Neuronal stem cell (in vitro differentiated cells): Measurements from ENCODE around the gene CPXM2.

Experiments used
- DNase-seq: peaks from one replicate; pipeline ENCODE4 v3.0.0-alpha.2; 2013; ENCODE audit warnings: low spot score
- H2AFZ ChIP-seq: one replicate; pipeline ENCODE4 v1.6.1; 2013; ENCODE audit warnings: mild to moderate bottlenecking, low read length, inconsistent platforms
- H2AK5ac ChIP-seq: 2 replicates; pipeline ENCODE4 v1.6.1; 2013; ENCODE audit warnings: low read depth, mild to moderate bottlenecking, inconsistent platforms, low read length, moderate library complexity, mixed read lengths
- H2BK120ac ChIP-seq: 2 replicates; pipeline ENCODE4 v1.6.1; 2013; ENCODE audit warnings: low read depth, mild to moderate bottlenecking, inconsistent platforms, low read length, moderate library complexity, mixed read lengths
- H2BK12ac ChIP-seq: one replicate; pipeline ENCODE4 v1.6.1; 2013; ENCODE audit warnings: low read length, inconsistent platforms
- H2BK15ac ChIP-seq: 2 replicates; pipeline ENCODE4 v1.6.1; 2013; ENCODE audit warnings: mild to moderate bottlenecking, low read length, inconsistent platforms, mixed read lengths
- H2BK5ac ChIP-seq: one replicate; pipeline ENCODE4 v1.6.1; 2013; ENCODE audit warnings: inconsistent platforms, mild to moderate bottlenecking, low read length, moderate library complexity
- H3K14ac ChIP-seq: one replicate; pipeline ENCODE4 v1.6.1; 2013; ENCODE audit warnings: low read length, inconsistent platforms
- H3K18ac ChIP-seq: 2 replicates; pipeline ENCODE4 v1.6.1; 2013; ENCODE audit warnings: low read length, inconsistent platforms
- H3K23ac ChIP-seq: 2 replicates; pipeline ENCODE4 v1.6.1; 2013; ENCODE audit warnings: low read depth, mild to moderate bottlenecking, mixed read lengths, low read length, inconsistent platforms; ENCODE audit not compliant: poor library complexity
- H3K27ac ChIP-seq: replicated peaks from 3 replicates; pipeline ENCODE4 v1.5.1; 2013; ENCODE audit warnings: low read length, inconsistent platforms
- H3K27me3 ChIP-seq, 3 experiments: 2 replicates each; pipeline ENCODE4 v1.6.1; 2013; ENCODE audit warnings: low read length in 3 of 3, mild to moderate bottlenecking in 2 of 3, inconsistent platforms in 1 of 3, low read depth in 1 of 3, mixed read lengths in 1 of 3, moderate library complexity in 1 of 3; ENCODE audit not compliant: control insufficient read depth in 3 of 3, insufficient read depth in 3 of 3
- H3K36me3 ChIP-seq, 2 donors: replicated peaks in 1 of 2; 2 replicates each; pipeline ENCODE4 v1.6.1; 2013; ENCODE audit warnings: low read length in 2 of 2; ENCODE audit not compliant: control insufficient read depth in 2 of 2, insufficient read depth in 2 of 2
- H3K4ac ChIP-seq: 2 replicates; pipeline ENCODE4 v1.6.1; 2013; ENCODE audit warnings: inconsistent platforms, mild to moderate bottlenecking, low read length, moderate library complexity
- H3K4me1 ChIP-seq, 2 donors: 1 replicate in 1 of 2; 2 replicates in 1 of 2; pipeline ENCODE4 v1.6.1; 2013; ENCODE audit warnings: low read length in 2 of 2, low read depth in 1 of 2; ENCODE audit not compliant: control insufficient read depth in 2 of 2, insufficient read depth in 1 of 2
- H3K4me2 ChIP-seq: one replicate; pipeline ENCODE4 v1.6.1; 2013; ENCODE audit warnings: mild to moderate bottlenecking, low read length, inconsistent platforms; ENCODE audit not compliant: insufficient read depth, poor library complexity, severe bottlenecking
- H3K4me3 ChIP-seq, 2 donors: 2 replicates each; pipeline ENCODE4 v1.5.1; 2013; ENCODE audit warnings: low read length in 2 of 2, mild to moderate bottlenecking in 2 of 2, inconsistent platforms in 1 of 2, moderate library complexity in 1 of 2
- H3K79me1 ChIP-seq: one replicate; pipeline ENCODE4 v1.6.1; 2013; ENCODE audit warnings: low read depth, mild to moderate bottlenecking, inconsistent platforms, low read length, moderate library complexity
- H3K9ac ChIP-seq: one replicate; pipeline ENCODE4 v1.6.1; 2013; ENCODE audit warnings: mild to moderate bottlenecking, low read depth, low read length, inconsistent platforms; ENCODE audit not compliant: poor library complexity
- H3K9me3 ChIP-seq, 2 donors: replicated peaks in 1 of 2; 2 replicates each; pipeline versions ENCODE3 to v1.6.1; 2013; ENCODE audit warnings: low read length in 2 of 2, mild to moderate bottlenecking in 2 of 2, inconsistent platforms in 1 of 2, low read depth in 1 of 2, mixed read lengths in 1 of 2, moderate library complexity in 1 of 2; ENCODE audit not compliant: control insufficient read depth in 2 of 2, insufficient read depth in 1 of 2
- H4K8ac ChIP-seq: one replicate; pipeline ENCODE4 v1.6.1; 2013; ENCODE audit warnings: low read depth, mild to moderate bottlenecking, inconsistent platforms, low read length, moderate library complexity
- H4K91ac ChIP-seq: one replicate; pipeline ENCODE4 v1.6.1; 2013; ENCODE audit warnings: low read length, low read depth, mild to moderate bottlenecking, inconsistent platforms; ENCODE audit not compliant: poor library complexity
- whole genome bisulfite sequencing, 2 donors: extraction: QIAGEN DNeasy Blood & Tissue Kit; methylation state at CpG; one replicate each; pipeline ENCODE4 v1.1.7; 2013; ENCODE audit warnings: missing lambda C conversion rate in 2 of 2, mixed read lengths in 1 of 2; ENCODE audit not compliant: insufficient read length in 2 of 2, insufficient replicate concordance in 1 of 2; ENCODE audit errors: extremely low coverage in 2 of 2; 5-methylcytosine and 5-hydroxymethylcytosine counted together

The CPXM2 gene

DNA sequence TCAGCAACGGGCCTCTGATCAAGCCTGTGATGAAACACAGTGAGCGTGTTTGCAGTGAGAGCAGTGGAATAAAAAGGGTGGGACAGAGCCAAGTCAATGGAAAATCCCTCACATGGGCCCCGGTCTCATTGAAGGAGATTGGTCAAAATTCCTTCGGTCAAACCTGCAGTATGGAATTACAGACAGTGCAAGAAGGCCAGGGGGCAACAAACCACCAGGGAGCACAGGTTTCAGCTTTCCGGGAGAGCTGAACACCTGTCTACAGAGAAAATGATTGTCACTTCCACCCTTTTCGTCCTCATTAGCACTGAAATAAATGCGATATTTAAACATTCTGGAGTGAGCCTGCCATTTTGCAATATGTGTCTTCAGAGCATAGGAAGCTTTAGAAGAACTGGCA is 132.6 kb downstream of the CPXM2 start:
- Histone ChIP-seq H4K8ac (no peak overlapping the region), H3K14ac (no peak overlapping the region), H3K23ac (no peak overlapping the region), H3K36me3 (no peaks in the 10 kb centered on the region), H3K4ac (no peak overlapping the region), H2BK5ac (no peak overlapping the region), H3K4me1 (peaks cover 4 to 17% of the 10 kb centered on the region in 2 donors), H2BK12ac (no peak overlapping the region), H2AFZ (no peak overlapping the region), H4K91ac (no peak overlapping the region), H2BK120ac (no peak overlapping the region), H2BK15ac (peak overlapping the region; percentile 5), H3K4me2 (no peak overlapping the region), H3K18ac (no peak overlapping the region), H3K4me3 (no peak overlapping the region), H3K9me3 (no peaks in the 10 kb centered on the region), H2AK5ac (no peak overlapping the region), H3K79me1 (no peaks in the 10 kb centered on the region), H3K27me3 (no peaks in the 10 kb centered on the region), H3K27ac (peak overlapping the region; percentile 49), H3K9ac (no peak overlapping the region)
- DNase-seq = no peak
- no CpG with 5 or more reads among the region's 7 CpGs for WGBS, 2 donors

DNA sequence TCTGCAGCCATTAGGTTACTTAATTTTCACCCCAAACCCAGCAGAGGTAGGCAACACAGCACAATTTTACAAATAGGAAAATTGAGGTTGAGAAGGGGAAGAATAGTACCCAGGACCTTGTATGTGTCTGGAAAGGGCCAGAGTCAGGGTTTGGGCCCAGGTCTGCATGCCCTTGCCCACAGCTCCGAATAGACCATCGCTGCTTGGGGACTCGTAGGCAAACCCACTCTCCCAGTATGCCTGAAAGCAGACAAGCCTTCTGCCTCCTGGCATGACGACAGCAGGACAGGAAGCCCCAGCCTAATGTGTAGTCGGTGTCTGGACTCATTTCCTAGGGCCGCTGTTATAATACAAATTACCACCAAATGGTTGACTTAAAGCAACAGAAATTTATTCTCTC is 133.8 kb downstream of the CPXM2 start:
- Histone ChIP-seq H2AK5ac (no peak overlapping the region), H3K9ac (no peak overlapping the region), H3K4me1 (peaks cover 4 to 18% of the 10 kb centered on the region in 2 donors), H3K79me1 (no peaks in the 10 kb centered on the region), H3K4ac (no peak overlapping the region), H2AFZ (no peak overlapping the region), H2BK12ac (no peak overlapping the region), H3K4me2 (no peak overlapping the region), H3K36me3 (no peaks in the 10 kb centered on the region), H4K91ac (no peak overlapping the region), H3K23ac (no peak overlapping the region), H3K27ac (no peak overlapping the region), H3K14ac (peak overlapping the region; percentile 78), H4K8ac (no peak overlapping the region), H3K4me3 (no peak overlapping the region), H3K18ac (peak overlapping the region; percentile 49), H2BK5ac (no peak overlapping the region), H2BK120ac (no peak overlapping the region), H2BK15ac (no peak overlapping the region), H3K27me3 (no peaks in the 10 kb centered on the region), H3K9me3 (no peaks in the 10 kb centered on the region)
- no peak for DNase-seq
- WGBS, 2 donors = no CpG with 5 or more reads among the region's 6 CpGs

DNA sequence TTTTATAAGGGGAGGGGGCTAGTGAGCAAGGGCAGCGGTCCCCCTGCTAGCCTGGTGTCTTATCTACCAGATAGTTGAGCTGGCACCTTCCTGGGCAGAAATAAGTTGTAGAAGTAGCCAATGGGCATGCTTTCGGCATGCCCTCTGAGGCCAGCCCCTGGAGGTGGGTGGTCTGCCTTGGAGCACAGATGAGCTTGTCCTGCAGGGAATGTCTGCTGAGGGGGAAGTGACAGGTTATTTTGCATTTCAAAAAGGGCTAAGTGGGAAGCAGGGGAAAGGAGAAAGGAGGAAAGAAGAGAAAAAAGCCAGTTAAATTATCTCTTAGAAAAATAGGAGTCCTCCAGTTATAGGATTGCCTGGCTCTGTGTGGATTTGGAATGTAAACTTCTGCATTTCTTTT is 136.5 kb downstream of the CPXM2 start:
- H3K4ac ChIP-seq = no peak overlapping the region
- no peak overlapping the region for H2BK12ac ChIP-seq
- H2BK120ac ChIP-seq = no peak overlapping the region
- DNase-seq = no peak
- no peak overlapping the region for H2BK15ac ChIP-seq
- H3K23ac ChIP-seq = no peak overlapping the region
- no peak overlapping the region for H3K27ac ChIP-seq
- H3K9ac ChIP-seq = no peak overlapping the region
- H4K8ac ChIP-seq = no peak overlapping the region
- no peak overlapping the region for H3K18ac ChIP-seq
- WGBS, 2 donors = no CpG with 5 or more reads among the region's 2 CpGs
- peaks cover 4 to 18% of the 10 kb centered on the region in 2 donors for H3K4me1 ChIP-seq
- no peaks in the 10 kb centered on the region for H3K79me1 ChIP-seq
- no peak overlapping the region for H2BK5ac ChIP-seq
- H3K14ac ChIP-seq = no peak overlapping the region
- peaks cover 0 to 2% of the 10 kb centered on the region in 2 donors for H3K9me3 ChIP-seq
- no peak overlapping the region for H2AK5ac ChIP-seq
- H3K36me3 ChIP-seq = no peaks in the 10 kb centered on the region
- no peak overlapping the region for H3K4me3 ChIP-seq
- no peak overlapping the region for H2AFZ ChIP-seq
- no peak overlapping the region for H3K4me2 ChIP-seq
- H3K27me3 ChIP-seq = no peaks in the 10 kb centered on the region
- no peak overlapping the region for H4K91ac ChIP-seq

DNA sequence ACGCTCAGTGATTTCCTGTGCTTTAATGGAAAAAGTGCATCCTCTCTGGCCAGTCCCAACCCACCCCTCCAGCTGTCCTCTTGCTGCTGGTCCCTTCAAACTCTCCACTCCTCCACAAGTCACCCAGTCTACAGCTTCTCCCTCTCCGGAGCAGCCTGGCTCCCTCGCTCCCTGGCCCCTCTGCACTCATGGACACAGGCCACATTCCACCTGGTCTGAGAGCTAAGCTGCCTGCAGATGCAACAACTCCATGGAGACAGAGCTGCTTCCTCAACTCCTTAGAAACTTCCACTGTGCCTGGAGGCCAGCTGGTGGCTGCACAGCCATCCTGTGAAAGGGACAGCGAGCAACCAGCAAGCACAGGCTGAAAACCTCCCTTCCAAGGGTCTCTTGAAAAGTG is 137.5 kb downstream of the CPXM2 start:
- H3K18ac ChIP-seq = peak overlapping the region; percentile 33
- H3K36me3 ChIP-seq = no peaks in the 10 kb centered on the region
- H3K9me3 ChIP-seq = peaks cover 0 to 2% of the 10 kb centered on the region in 2 donors
- no peaks in the 10 kb centered on the region for H3K27me3 ChIP-seq
- H3K27ac ChIP-seq = no peak overlapping the region
- H2BK120ac ChIP-seq = no peak overlapping the region
- DNase-seq = no peak
- no peaks in the 10 kb centered on the region for H3K79me1 ChIP-seq
- H3K4me1 ChIP-seq = peaks cover 0 to 12% of the 10 kb centered on the region in 2 donors
- no peak overlapping the region for H2AFZ ChIP-seq
- no peak overlapping the region for H3K4me3 ChIP-seq
- H4K91ac ChIP-seq = no peak overlapping the region
- H3K14ac ChIP-seq = no peak overlapping the region
- H2BK15ac ChIP-seq = no peak overlapping the region
- H2AK5ac ChIP-seq = no peak overlapping the region
- H2BK5ac ChIP-seq = no peak overlapping the region
- no peak overlapping the region for H3K9ac ChIP-seq
- no peak overlapping the region for H3K4ac ChIP-seq
- H3K23ac ChIP-seq = no peak overlapping the region
- peak overlapping the region; percentile 63 for H2BK12ac ChIP-seq
- H4K8ac ChIP-seq = no peak overlapping the region
- no CpG with 5 or more reads among the region's 4 CpGs for WGBS, 2 donors
- no peak overlapping the region for H3K4me2 ChIP-seq
